Germinal center (tissue), 1 donor: Measurements from ENCODE around the gene ALKBH5.

Source experiments
- DNase-seq: peaks from one replicate; pipeline ENCODE4 v3.0.0; 2012; ENCODE audit warnings: mixed read lengths, low spot score

The ALKBH5 gene

GRCh38 chr17:18245038-18245776 is 61.6 kb downstream of the ALKBH5 start:
- no peak for DNase-seq

- DNase-seq, result no peak
Measured at GRCh38 chr17:18246109-18246725, 62.6 kb downstream of the ALKBH5 start.

DNA sequence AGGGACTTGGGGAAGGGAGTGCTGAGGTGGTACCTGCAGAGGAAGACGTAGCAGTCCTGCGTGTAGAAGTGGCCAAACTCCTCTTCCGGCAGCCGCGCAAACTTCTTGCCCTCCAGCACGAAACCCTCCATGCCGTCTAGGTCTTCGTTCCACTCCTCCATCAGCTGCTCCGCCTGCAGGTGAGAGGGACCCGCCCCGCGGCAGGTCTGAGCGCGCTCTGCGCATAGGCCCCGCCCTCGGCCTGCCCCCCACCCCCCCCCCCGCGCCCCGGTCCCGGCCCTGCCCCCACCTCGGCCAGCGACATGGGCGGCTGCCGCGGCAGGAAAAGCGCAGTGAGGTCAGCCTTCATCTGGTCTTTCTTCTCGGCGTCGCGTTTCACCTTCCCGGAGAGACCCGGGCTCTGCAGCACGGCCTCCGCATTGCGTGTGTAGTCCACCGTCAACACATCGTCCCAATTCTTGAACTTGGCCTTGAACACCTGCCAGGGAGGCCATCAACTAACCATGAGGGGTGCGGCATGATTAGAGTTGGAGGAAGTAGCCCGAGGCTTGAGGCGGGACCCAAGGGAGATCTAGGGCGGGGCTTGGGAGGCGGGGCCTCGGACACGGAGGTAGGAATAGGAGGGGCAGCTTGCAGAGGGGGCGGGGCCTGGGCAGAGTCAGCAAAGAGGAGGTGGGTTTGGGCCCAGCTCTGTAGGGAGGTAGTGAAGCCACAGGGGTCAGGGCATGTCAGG is 63.4 kb downstream of the ALKBH5 start:
- peak; percentile 82 for DNase-seq

GRCh38 chr17:18247613-18248001 is 64.0 kb downstream of the ALKBH5 start:
- no peak for DNase-seq

- peak; percentile 87 for DNase-seq
Measured at GRCh38 chr17:18248300-18248731, 64.7 kb downstream of the ALKBH5 start.

DNA sequence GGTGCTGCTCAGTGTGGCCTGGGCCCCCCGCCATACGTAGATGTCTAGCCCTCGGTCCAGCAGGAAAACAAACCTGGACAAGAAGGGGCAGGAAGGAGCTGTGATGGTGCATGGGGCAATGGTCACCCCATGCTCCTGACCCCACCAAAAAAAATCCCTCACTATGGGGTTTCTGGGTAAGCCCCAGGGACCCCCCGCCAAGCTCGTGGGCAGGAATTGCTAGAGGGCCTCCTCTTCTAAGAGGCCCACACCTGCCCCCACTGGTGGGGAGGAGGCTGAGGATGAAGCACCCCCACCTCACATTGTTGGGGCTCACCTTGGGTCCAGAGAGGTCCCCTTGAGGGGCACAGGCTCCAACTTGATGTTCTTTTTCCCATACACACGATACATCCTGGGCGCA is 65.2 kb downstream of the ALKBH5 start:
- no peak for DNase-seq

DNA sequence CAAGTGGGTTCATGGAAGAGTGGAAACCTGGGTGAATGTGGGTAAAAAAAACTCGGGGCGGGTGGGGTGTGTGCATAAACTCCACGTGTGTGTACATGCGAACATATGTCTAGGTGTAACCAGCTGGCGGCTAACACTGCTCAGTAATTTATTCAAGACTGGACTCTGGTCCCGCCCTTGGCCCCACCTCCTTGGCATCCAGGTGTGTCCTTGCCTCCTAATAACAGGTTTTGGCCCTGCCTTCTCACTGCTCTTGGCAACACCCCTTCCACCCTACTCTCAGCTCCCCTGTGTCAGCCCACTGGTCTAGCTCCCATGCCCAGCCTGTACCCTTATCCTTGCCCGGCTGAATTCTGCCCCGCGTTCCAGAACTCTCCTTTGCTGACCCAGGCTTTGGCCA is 66.6 kb downstream of the ALKBH5 start:
- DNase-seq, result no peak

GRCh38 chr17:18250708-18251107 is 67.1 kb downstream of the ALKBH5 start:
- DNase-seq, result no peak

GRCh38 chr17:18251204-18251603 is 67.6 kb downstream of the ALKBH5 start:
- DNase-seq, result no peak

DNA sequence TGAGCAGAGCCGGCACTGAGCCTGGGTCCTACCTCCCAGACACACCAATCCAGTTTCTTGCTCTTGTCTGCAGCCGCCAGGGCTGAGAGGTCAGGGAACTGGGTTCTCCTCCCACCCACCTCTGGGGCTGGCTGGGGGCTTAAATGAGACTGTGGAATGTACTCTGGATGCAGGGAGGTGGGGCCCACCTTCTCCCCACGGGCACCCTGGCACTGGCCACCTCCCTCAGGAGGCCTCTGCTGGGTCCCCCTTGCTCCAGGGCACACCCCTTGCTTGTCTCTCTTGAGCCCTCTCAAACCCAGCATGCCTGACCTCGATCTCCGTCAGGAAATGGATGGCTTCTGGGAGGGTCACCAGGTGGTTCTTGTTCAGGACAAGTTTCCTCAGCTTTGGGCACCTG is 68.5 kb downstream of the ALKBH5 start:
- no peak for DNase-seq

DNA sequence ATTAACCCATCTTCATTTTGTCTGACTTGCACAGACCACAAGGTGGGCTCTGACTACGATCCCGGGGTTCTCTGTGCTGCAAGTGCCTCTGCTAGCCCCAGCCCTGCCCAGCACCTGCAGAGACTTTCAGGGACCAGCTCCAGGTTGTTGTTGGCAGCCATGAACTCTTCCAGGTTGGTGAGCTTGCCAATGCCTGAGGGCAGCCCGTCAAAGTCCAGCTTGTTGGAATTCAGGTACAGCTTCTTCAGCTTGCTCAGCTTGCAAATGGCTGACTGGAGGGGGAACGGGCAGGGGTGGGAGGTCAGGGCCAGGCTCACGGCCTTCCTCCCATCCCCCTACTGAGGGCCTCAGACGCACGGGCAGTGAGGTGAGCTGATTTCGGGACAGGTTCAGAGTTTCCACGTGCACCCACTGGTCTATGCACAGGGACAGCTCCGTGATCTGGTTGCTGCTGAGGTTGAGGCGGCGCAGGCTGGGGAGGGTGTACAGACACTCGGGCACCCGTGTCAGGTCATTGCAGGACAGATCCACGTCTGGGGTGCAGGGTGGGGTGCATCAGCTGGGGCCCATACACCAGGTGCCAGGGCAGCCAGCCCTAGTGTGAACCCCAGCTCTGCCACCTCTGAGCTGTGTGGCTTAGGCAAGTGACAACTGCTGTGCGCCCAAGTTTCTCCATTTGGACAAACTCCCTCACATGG is 69.7 kb downstream of the ALKBH5 start:
- DNase-seq, result no peak

DNA sequence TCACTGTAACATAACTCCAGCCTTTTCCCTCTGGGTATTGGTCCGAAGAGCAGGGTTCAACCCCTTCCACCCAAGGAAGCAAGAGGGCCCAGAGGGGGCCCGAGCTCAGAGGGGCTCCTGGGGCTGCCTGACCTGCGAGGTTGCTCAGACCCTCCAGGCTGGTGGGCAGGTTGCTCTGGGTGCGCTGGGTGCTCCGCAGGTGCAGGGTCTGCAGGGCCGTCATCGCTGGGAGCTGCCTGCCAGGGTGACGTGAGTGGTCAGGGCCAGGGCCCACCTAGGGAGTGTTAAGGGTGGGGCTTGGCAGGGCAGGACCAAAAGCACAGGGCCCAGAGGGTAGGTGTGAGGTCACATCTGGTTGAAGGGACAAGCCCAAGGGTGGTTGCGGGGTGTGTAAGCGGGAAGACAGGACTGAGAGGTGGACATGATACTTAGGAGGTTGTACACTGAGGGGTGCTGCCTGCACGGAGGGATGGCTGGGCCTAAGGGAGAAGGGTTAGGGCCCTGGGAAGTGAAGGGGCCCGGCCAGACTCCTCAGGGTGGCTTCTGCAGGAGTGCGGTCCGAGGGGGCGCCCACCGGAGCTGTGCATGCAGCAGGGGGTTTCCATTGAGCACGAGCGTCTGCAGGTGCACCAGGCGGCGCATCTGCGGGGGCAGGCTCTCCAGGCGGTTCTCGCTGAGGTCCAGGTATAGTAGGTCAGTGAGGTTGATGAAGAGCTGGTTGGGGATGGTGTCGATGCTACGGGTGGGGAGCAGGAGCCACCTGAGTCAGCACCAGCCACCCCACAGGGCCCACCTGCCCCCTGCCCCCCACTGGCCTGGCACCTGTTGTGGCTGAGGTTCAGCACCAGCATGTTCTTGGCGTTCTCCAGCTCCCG is 70.6 kb downstream of the ALKBH5 start:
- DNase-seq, result no peak

- DNase-seq, result no peak
Measured at GRCh38 chr17:18254888-18255649, 71.4 kb downstream of the ALKBH5 start.

GRCh38 chr17:18256351-18256750 is 72.7 kb downstream of the ALKBH5 start:
- DNase-seq, result no peak

DNA sequence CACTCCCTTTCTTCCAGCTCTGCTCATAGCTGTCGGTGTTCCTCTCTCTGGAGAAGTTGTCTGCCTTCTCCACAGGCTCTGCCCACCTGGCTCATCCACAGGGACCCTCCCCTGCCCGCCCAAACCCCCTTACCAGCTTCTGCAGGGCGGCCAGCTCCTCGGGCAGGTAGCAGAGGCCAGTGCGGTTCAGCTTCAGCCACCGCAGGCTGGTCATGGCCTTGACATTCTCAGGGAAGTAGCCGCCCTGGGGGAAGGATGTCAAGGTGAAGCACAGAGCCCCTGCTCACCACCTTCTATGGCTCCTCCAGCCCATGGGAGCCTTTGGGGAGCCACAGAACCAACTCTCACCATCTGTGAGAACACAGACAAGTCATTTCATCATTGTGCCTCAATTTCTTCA is 73.1 kb downstream of the ALKBH5 start:
- no peak for DNase-seq

DNA sequence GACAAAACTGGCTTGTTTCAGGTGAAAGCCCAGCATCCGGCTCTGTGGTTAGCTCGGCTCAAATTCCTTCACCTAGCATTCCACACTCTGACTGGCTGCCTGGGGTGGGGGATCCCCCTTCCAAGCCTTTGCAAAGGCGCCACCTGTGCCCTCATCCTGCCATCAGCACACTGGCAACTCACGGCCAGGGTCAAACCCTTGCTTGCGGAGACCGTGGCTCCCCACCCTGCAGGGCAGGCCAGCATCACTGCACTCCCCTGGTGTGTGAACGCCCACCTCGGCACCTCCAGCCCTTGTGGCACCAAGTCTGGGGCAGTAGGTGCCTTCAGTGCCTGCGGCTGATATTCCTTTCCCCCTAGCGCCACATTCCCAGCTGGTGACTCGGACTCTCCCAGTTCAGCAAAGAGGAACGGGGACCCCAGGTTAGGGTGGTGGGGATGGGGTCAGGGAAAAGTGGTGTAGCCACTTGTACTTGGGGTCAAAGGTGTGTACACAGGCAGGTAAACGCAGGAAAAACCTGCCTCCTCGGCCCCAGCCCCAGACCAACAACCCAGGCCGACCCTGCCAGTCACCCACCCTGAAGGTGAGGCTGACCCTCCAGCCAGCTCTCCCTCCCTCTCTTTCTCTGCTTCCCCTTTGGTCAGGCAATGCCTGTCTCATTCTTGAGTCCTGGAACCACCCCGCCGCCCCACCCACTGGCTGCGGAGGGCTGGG is 73.8 kb downstream of the ALKBH5 start:
- no peak for DNase-seq

GRCh38 chr17:18257982-18258355 is 74.3 kb downstream of the ALKBH5 start:
- peak; percentile 64 for DNase-seq

- DNase-seq, result peak; percentile 73
Measured at GRCh38 chr17:18258356-18259038, 74.9 kb downstream of the ALKBH5 start, which contains the start of gene FLII. TSS of gene FLII (minus strand) at chr17:18258738. CDS start at chr17:18258690, 48 bp downstream.
